ENCODE measurements around the gene HSH2D.

HSH2D gene

GRCh38 chr19:16121141-16121540 lies 22.3 kb upstream of the HSH2D start:
- DNase-seq (ENCODE audit: low spot score): no peak
- H3K27me3 ChIP-seq (ENCODE audit: insufficient read depth, poor library complexity, severe bottlenecking): no peaks in the 10 kb centered on the region
- no peaks in the 10 kb centered on the region for H3K9me3 ChIP-seq (ENCODE audit: severe bottlenecking)
- ATAC-seq (ENCODE audit: low read depth): no peak
- no peak overlapping the region for H3K4me3 ChIP-seq (ENCODE audit: severe bottlenecking)
- H3K27ac ChIP-seq (ENCODE audit: poor library complexity, severe bottlenecking): no peak overlapping the region
- TF ChIP-seq CTCF (IDR thresholded peaks at IDR 0.05; ENCODE audit: poor library complexity, severe bottlenecking): no peak
- H3K4me1 ChIP-seq (ENCODE audit: insufficient read depth, poor library complexity, severe bottlenecking): no peaks in the 10 kb centered on the region
- peaks cover 69% of the 10 kb centered on the region for H3K36me3 ChIP-seq (ENCODE audit: low read depth)

DNA sequence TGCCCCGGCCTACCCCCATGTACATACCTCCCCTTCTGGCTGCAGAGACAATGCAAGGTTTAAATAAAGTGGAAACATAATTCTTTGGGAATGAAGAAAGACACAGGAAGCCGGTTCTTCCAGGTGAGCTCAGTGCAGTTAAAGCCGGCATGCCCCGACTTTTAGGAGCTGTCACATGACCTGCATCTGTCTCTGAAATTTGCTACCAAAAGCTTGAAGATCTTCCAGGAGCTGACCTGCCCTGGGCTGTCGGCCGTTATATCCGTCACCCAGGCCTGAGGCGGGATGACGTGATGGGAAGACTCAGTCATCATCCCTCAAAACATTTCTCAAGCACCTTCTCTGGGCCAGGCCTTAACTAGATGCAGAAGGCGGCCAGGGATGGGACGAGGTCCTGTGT lies 21.5 kb upstream of the HSH2D start:
- Histone ChIP-seq H3K9me3 (ENCODE audit: severe bottlenecking) (no peaks in the 10 kb centered on the region), H3K36me3 (ENCODE audit: low read depth) (peaks cover 72% of the 10 kb centered on the region), H3K4me1 (ENCODE audit: insufficient read depth, poor library complexity, severe bottlenecking) (no peaks in the 10 kb centered on the region), H3K27ac (ENCODE audit: poor library complexity, severe bottlenecking) (no peak overlapping the region), H3K27me3 (ENCODE audit: insufficient read depth, poor library complexity, severe bottlenecking) (no peaks in the 10 kb centered on the region), H3K4me3 (ENCODE audit: severe bottlenecking) (no peak overlapping the region)
- no peak for TF ChIP-seq CTCF (IDR thresholded peaks at IDR 0.05; ENCODE audit: poor library complexity, severe bottlenecking)
- DNase-seq (ENCODE audit: low spot score) (no peak), ATAC-seq (ENCODE audit: low read depth) (no peak)

- no peak overlapping the region for H3K27ac ChIP-seq (ENCODE audit: poor library complexity, severe bottlenecking)
- no peaks in the 10 kb centered on the region for H3K9me3 ChIP-seq (ENCODE audit: severe bottlenecking)
- H3K4me3 ChIP-seq (ENCODE audit: severe bottlenecking): no peak overlapping the region
- H3K4me1 ChIP-seq (ENCODE audit: insufficient read depth, poor library complexity, severe bottlenecking): no peaks in the 10 kb centered on the region
- TF ChIP-seq CTCF (IDR thresholded peaks at IDR 0.05; ENCODE audit: poor library complexity, severe bottlenecking): no peak
- peaks cover 79% of the 10 kb centered on the region for H3K36me3 ChIP-seq (ENCODE audit: low read depth)
- DNase-seq (ENCODE audit: low spot score) (no peak), ATAC-seq (ENCODE audit: low read depth) (no peak)
- H3K27me3 ChIP-seq (ENCODE audit: insufficient read depth, poor library complexity, severe bottlenecking): no peaks in the 10 kb centered on the region
These were observed 18.5 kb upstream of the HSH2D start for GRCh38 chr19:16124953-16125352.

DNA sequence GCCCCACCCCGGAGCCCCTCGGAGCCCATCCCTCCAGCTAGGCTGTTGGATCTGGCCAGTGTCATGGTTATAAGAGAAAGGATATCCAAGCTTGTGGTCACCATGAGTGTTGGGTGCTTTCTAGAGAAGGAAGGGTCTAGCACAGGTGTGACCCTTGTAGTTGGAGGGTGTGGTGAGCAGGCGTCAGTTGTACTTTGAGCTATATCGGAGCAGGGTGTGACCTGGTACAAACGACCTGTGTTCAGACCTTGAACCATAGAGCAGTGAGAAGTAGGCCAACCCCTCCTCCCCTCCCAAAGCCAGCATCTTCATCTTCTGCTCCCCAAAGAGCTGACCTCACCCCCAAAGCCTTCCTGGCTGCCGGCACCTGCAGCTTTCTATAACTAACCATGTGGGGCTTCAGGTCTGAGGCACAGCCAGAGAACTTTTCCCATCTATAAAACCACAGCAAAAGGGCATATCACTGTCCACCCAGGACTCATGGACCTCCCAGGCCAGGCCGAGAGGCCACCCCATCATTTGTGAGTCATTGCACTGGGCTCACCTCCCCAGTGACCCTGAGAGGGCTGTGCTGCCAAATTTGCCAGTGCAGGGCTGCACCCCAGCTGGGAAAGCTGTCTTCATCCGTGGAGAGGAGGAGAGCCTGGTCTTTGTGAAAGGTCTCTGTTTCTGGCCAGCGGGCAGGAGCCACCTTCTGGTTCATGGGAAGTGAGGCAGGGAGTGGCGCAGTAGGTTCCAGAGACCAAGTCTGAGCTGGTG lies 17.6 kb upstream of the HSH2D start:
- H3K9me3 ChIP-seq (ENCODE audit: severe bottlenecking): no peaks in the 10 kb centered on the region
- DNase-seq (ENCODE audit: low spot score): no peak

More for the DNA sequence above, 17.6 kb upstream of the HSH2D start:
- H3K27me3 ChIP-seq (ENCODE audit: insufficient read depth, poor library complexity, severe bottlenecking): no peaks in the 10 kb centered on the region
- no peak overlapping the region for H3K4me3 ChIP-seq (ENCODE audit: severe bottlenecking)
- ATAC-seq (ENCODE audit: low read depth): no peak
- H3K27ac ChIP-seq (ENCODE audit: poor library complexity, severe bottlenecking): no peak overlapping the region
- no peak for TF ChIP-seq CTCF (IDR thresholded peaks at IDR 0.05; ENCODE audit: poor library complexity, severe bottlenecking)
- peaks cover 88% of the 10 kb centered on the region for H3K36me3 ChIP-seq (ENCODE audit: low read depth)
- no peaks in the 10 kb centered on the region for H3K4me1 ChIP-seq (ENCODE audit: insufficient read depth, poor library complexity, severe bottlenecking)
